GM08714 (cell line): Measurements from ENCODE around the gene CD36.

Experiments used
- H3K4me3 ChIP-seq: fragments of 200-500 bp; sonication (Bioruptor generic); 2 replicates; pipeline ENCODE4 v1.5.1; 2014; ENCODE audit warnings: mild to moderate bottlenecking, low read length, inconsistent platforms
- ZNF274 ChIP-seq: IDR thresholded peaks from 2 replicates; pipeline ENCODE4 v1.6.1; 2012; ENCODE audit warnings: mild to moderate bottlenecking, low read depth, low read length

Gene CD36

DNA sequence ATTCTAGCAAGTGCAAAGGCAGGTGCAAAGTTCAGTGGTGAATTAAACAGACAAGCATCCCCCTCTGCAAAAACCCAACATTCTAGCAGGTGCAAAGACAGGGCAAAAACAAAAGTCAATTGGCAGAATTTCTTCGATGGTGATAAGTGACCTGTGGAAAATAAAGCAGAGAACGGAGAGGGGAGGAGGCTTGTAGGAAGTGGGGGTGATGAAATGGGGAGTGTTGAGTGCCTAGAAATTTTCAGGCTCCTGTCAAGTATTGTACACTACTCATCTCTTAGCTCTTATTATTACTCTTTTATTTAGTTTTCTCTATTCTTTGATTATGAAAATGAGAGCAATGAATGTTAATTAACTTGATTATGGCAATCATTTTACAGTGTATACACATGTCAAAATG lies 2.4 kb upstream of the CD36 start:
- TF ChIP-seq ZNF274: no peak
- no peak overlapping the region for H3K4me3 ChIP-seq

DNA sequence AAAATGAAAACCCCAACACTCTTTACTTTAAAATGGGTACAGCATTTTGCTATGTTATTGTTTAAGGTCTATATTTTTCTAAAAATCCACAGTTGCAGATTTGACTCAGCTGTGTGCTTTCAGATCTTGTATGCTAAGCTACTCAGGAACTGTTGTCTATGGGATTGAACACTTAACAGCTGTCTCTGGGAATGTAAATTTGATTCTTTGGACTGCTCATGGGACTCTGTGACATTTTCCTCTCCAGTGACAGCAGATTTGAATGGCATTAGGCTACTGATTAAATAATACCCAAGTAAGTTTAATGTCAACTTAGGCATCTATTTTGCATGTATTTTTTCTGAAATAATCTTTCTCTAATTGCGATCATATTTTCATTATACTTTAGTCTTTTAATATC lies 1.7 kb upstream of the CD36 start:
- no peak for TF ChIP-seq ZNF274
- H3K4me3 ChIP-seq: no peak overlapping the region

- TF ChIP-seq ZNF274: no peak
- no peak overlapping the region for H3K4me3 ChIP-seq
Measured at GRCh38 chr7:80637454-80637853, 988 bp upstream of the CD36 start.

- no peak for TF ChIP-seq ZNF274
- no peak overlapping the region for H3K4me3 ChIP-seq
Measured at GRCh38 chr7:80639011-80639410, 569 bp downstream of the CD36 start.

GRCh38 chr7:80640846-80641245 lies 2.4 kb downstream of the CD36 start:
- no peak overlapping the region for H3K4me3 ChIP-seq
- no peak for TF ChIP-seq ZNF274

DNA sequence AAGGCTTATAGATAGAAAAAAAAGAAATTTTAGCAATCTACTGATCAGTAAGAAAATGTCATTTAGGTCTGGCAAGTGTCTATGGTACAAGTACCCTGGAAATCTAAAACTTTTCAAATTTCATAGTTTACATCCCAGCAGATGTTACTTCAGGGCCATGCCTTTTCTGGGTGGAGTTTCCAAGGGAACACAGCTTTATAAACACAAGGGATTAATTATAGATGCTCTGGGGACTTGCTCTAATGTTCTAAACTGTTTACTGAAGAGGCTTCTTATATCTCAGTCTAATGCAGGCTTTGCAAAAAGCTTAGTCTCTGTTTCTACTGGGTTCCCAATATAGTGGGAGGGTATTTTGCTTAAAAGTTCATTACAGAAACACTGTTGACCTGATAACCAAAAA lies 3.1 kb downstream of the CD36 start:
- TF ChIP-seq ZNF274: no peak
- H3K4me3 ChIP-seq: no peak overlapping the region

DNA sequence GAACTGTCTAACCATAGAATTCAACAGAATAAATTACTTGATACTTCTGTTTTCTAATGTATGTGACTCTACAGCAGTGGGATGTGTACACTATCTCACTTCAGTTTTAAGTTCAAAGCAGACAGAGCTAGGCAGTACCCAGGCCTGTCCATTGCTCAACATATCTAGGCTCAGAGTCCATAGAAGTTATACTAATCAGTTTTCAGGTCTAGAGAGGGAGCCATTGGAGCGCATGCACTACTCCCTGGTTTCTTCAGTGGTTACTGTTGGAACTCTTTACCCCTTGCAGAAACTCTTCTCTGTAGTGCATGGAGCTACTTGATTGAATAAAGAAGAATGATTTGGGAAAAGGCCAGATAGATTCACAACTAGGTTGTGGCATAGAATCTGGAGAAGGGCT lies 4.4 kb downstream of the CD36 start:
- no peak overlapping the region for H3K4me3 ChIP-seq
- no peak for TF ChIP-seq ZNF274

GRCh38 chr7:80643336-80643915 lies 5.0 kb downstream of the CD36 start:
- H3K4me3 ChIP-seq: no peak overlapping the region
- TF ChIP-seq ZNF274: no peak

GRCh38 chr7:80644054-80644453 lies 5.6 kb downstream of the CD36 start:
- no peak overlapping the region for H3K4me3 ChIP-seq
- no peak for TF ChIP-seq ZNF274

GRCh38 chr7:80646083-80646865 lies 7.8 kb downstream of the CD36 start:
- no peak overlapping the region for H3K4me3 ChIP-seq
- no peak for TF ChIP-seq ZNF274

GRCh38 chr7:80647436-80647835 lies 9.0 kb downstream of the CD36 start:
- no peak for TF ChIP-seq ZNF274

DNA sequence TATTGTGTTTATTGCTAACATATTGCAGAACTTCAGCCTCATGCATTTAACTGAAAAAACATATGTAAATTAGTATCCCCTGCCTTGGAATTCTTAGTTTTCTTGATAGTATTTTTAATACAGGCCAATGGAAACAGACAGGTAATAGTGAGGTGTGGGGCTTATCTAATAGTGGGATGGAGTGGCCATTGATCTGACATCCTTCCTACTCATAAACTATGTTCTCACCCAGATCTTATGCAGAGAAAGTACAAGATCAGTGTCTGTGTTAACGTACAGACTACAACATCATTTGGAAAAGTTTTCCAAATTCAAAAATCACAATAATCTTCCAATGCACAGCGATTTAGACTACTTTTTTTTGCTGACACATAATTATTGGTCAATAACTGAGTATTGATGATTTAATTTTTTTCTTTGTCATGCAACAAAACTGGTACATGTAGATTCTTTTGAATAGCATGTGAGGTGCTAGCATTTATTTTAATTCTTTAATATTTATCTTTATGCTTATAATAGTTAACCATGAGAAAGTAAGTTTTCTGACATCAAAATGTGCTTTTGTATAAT lies 9.7 kb downstream of the CD36 start:
- no peak overlapping the region for H3K4me3 ChIP-seq
- no peak for TF ChIP-seq ZNF274

More at GRCh38 chr7:80647436-80647835, 9.0 kb downstream of the CD36 start:
- no peak overlapping the region for H3K4me3 ChIP-seq

- no peak for TF ChIP-seq ZNF274
- no peak overlapping the region for H3K4me3 ChIP-seq
Measured at GRCh38 chr7:80649011-80649410, 10.6 kb downstream of the CD36 start.

DNA sequence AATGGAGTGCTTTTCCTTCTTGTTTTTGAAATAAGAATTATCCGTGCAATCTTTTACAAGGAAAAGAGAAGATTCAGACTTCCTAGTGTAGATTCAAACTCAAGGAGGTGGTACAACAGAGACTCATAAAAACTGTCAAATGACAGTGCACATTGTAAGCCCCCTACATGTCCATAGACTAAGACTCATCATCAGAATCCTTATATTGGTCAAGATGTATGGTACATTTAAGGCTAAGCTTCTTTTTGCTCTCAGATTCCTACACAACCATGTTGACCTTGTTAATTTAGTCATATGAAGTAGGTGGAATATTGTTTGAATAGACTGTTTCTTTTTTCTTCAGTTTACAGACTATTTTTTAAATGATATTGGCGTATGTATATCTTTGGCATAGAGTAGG lies 11.6 kb downstream of the CD36 start:
- no peak for TF ChIP-seq ZNF274
- H3K4me3 ChIP-seq: no peak overlapping the region

- TF ChIP-seq ZNF274: no peak
- no peak overlapping the region for H3K4me3 ChIP-seq
Measured at GRCh38 chr7:80651471-80651870, 13.0 kb downstream of the CD36 start.
